Measurements from ENCODE around the gene TRAPPC10. TPM values are rescaled to one million over a fixed set of nuclear protein-coding genes. Genes with fewer than 3 reads are reported as not detected.
A peak's percentile ranks its signal among the peaks of the same experiment; 100 is the strongest.

The TRAPPC10 gene
- total RNA-seq, 2 experiments from 2014 or later, result 44.1 to 45.4 TPM

- CTCF ChIA-PET, result interaction anchor here (1.0 to 1.8 kb wide), 2 partner anchors 10 to 15 kb away, joined by 4 read pairs; no protein-coding TSS in a partner anchor
- POLR2A ChIA-PET, result interaction anchor here (0.9 to 1.8 kb wide), 6 partner anchors 12 to 52 kb away, joined by 3 to 8 read pairs (median 4); no protein-coding TSS in a partner anchor
- peaks cover 45% of the 10 kb centered on the region for H3K36me3 Mint-ChIP-seq (ENCODE audit: low read depth)
- no peaks in the 10 kb centered on the region for H3K9me3 Mint-ChIP-seq
- H3K4me1 Mint-ChIP-seq (ENCODE audit: low read depth), result peaks cover 46% of the 10 kb centered on the region
- H3K27me3 Mint-ChIP-seq, result no peaks in the 10 kb centered on the region
- DNase-seq (peak; percentile 39), ATAC-seq (peak; percentile 59)
- H3K4me3 Mint-ChIP-seq, result peak overlapping the region; percentile 59
- no peak for TF ChIP-seq CTCF (IDR thresholded peaks at IDR 0.05)
- intact Hi-C loops (cut with micrococcal nuclease), result loop anchor here (2.0 kb wide), 1 partner anchor 18 kb away; no protein-coding TSS in a partner anchor
- peak overlapping the region; percentile 96 for H3K27ac Mint-ChIP-seq
Observed at GRCh38 chr21:44064852-44065403, 52.8 kb downstream of the TRAPPC10 start.

- H3K4me1 Mint-ChIP-seq (ENCODE audit: low read depth), result peaks cover 46% of the 10 kb centered on the region
- peaks cover 46% of the 10 kb centered on the region for H3K36me3 Mint-ChIP-seq (ENCODE audit: low read depth)
- H3K4me3 Mint-ChIP-seq, result peak overlapping the region; percentile 59
- DNase-seq (peak; percentile 90), ATAC-seq (peak; percentile 95)
- no peaks in the 10 kb centered on the region for H3K27me3 Mint-ChIP-seq
- ChIA-PET POLR2A (interaction anchor here (0.9 to 1.8 kb wide), 8 partner anchors 8 to 52 kb away, joined by 3 to 8 read pairs (median 3); no protein-coding TSS in a partner anchor), CTCF (interaction anchor here (1.0 to 1.8 kb wide), 2 partner anchors 9 to 16 kb away, joined by 4 read pairs; no protein-coding TSS in a partner anchor)
- H3K9me3 Mint-ChIP-seq, result no peaks in the 10 kb centered on the region
- intact Hi-C loops (cut with micrococcal nuclease), result loop anchor here (2.0 kb wide), 1 partner anchor 17 kb away; no protein-coding TSS in a partner anchor
- peak overlapping the region; percentile 96 for H3K27ac Mint-ChIP-seq
- no peak for TF ChIP-seq CTCF (IDR thresholded peaks at IDR 0.05)
Observed at GRCh38 chr21:44065428-44065827, 53.3 kb downstream of the TRAPPC10 start.

GRCh38 chr21:44066116-44066515 is 54.0 kb downstream of the TRAPPC10 start:
- intact Hi-C loops (cut with micrococcal nuclease), result no loop called here
- Mint-ChIP-seq H3K4me3 (peak overlapping the region; percentile 59), H3K9me3 (no peaks in the 10 kb centered on the region), H3K4me1 (ENCODE audit: low read depth) (peaks cover 46% of the 10 kb centered on the region), H3K27me3 (no peaks in the 10 kb centered on the region), H3K27ac (peak overlapping the region; percentile 96), H3K36me3 (ENCODE audit: low read depth) (peaks cover 46% of the 10 kb centered on the region)
- CTCF ChIA-PET, result interaction anchor here (1.0 to 1.8 kb wide), 3 partner anchors 9 to 17 kb away, joined by 3 to 4 read pairs (median 4); no protein-coding TSS in a partner anchor
- ATAC-seq, result no peak
- POLR2A ChIA-PET, result interaction anchor here (0.9 to 1.8 kb wide), 8 partner anchors 9 to 53 kb away, joined by 3 to 8 read pairs (median 3); no protein-coding TSS in a partner anchor
- no peak for DNase-seq
- TF ChIP-seq CTCF (IDR thresholded peaks at IDR 0.05), result no peak

GRCh38 chr21:44067011-44067839 is 55.1 kb downstream of the TRAPPC10 start:
- CTCF ChIA-PET, result interaction anchor here (0.8 to 1.6 kb wide), 3 partner anchors 11 to 231 kb away, joined by 3 to 5 read pairs (median 3); no protein-coding TSS in a partner anchor
- H3K4me1 Mint-ChIP-seq (ENCODE audit: low read depth), result peaks cover 46% of the 10 kb centered on the region
- intact Hi-C loops (cut with micrococcal nuclease), result no loop called here
- no peak overlapping the region for H3K4me3 Mint-ChIP-seq
- H3K9me3 Mint-ChIP-seq, result no peaks in the 10 kb centered on the region
- POLR2A ChIA-PET, result interaction anchor here (0.8 to 1.5 kb wide), 7 partner anchors 9 to 285 kb away, joined by 3 to 5 read pairs (median 3); no protein-coding TSS in a partner anchor
- peaks cover 47% of the 10 kb centered on the region for H3K36me3 Mint-ChIP-seq (ENCODE audit: low read depth)
- H3K27ac Mint-ChIP-seq, result peak overlapping the region; percentile 96
- no peak for TF ChIP-seq CTCF (IDR thresholded peaks at IDR 0.05)
- H3K27me3 Mint-ChIP-seq, result no peaks in the 10 kb centered on the region
- DNase-seq (no peak), ATAC-seq (no peak)

Measured in activated CD8-positive, alpha-beta T cell treated with anti-CD3 and anti-CD28 coated beads for 36 hours (primary cell).